IMR-90 (cell line): ENCODE data around the gene TINAGL1. TPM values are rescaled to one million over a fixed set of nuclear protein-coding genes. Genes with fewer than 3 reads are reported as not detected.

Experiments used
- ATAC-seq: fragments of 200-7000 bp; cut with Tn5 transposase; 2 replicates; pipeline ENCODE4 v1.9.1; 2020; ENCODE audit warnings: low read depth, mild to moderate bottlenecking, moderate library complexity
- BruUV-seq: library from RNA; stranded (reverse); fragments of 400-500 nt; replicated peaks from 2 replicates; lab custom pipeline; 2021; lab: Mats Ljungman, UMichigan
- CTCF ChIA-PET: fragments of 300-600 bp; formaldehyde crosslinking; extraction: SDS; loops from one replicate; lab custom pipeline; 2021; ENCODE audit warnings: antibody characterized with exemption; lab: Yijun Ruan, JAX
- POLR2A ChIA-PET: fragments of 300-600 bp; sonication (Branson Sonifier 250); formaldehyde crosslinking; loops from one replicate; lab custom pipeline; 2022; ENCODE audit warnings: antibody characterized with exemption; ENCODE audit not compliant: unreplicated experiment; lab: Charles Lee
- DNase-seq: peaks from one replicate; pipeline ENCODE4 v3.0.0; 2013
- H2AFZ ChIP-seq: replicated peaks from 2 replicates; pipeline ENCODE3; 2013; ENCODE audit warnings: low read length, mild to moderate bottlenecking; ENCODE audit not compliant: poor library complexity
- H2AK5ac ChIP-seq: 2 replicates; pipeline ENCODE4 v1.6.1; 2013; ENCODE audit warnings: low read depth, low read length, inconsistent platforms
- H2AK9ac ChIP-seq: replicated peaks from 2 replicates; pipeline ENCODE3; 2013; ENCODE audit warnings: mild to moderate bottlenecking, low read depth, low read length, moderate library complexity; ENCODE audit not compliant: poor library complexity
- H2BK120ac ChIP-seq: 2 replicates; pipeline ENCODE4 v1.6.1; 2013; ENCODE audit warnings: low read depth, low read length, inconsistent platforms
- H2BK15ac ChIP-seq: 3 replicates; pipeline ENCODE4 v1.6.1; 2013; ENCODE audit warnings: low read depth, low read length, inconsistent platforms
- H2BK20ac ChIP-seq: 2 replicates; pipeline ENCODE4 v1.6.1; 2013; ENCODE audit warnings: low read depth, mild to moderate bottlenecking, inconsistent platforms, low read length, moderate library complexity
- H2BK5ac ChIP-seq: 2 replicates; pipeline ENCODE4 v1.6.1; 2013; ENCODE audit warnings: mild to moderate bottlenecking, low read depth, low read length, inconsistent platforms; ENCODE audit not compliant: poor library complexity, severe bottlenecking
- H3K14ac ChIP-seq: replicated peaks from 2 replicates; pipeline ENCODE4 v1.6.1; 2013; ENCODE audit warnings: low read depth, low read length, inconsistent platforms
- H3K18ac ChIP-seq: 2 replicates; pipeline ENCODE4 v1.6.1; 2013; ENCODE audit warnings: low read depth, low read length, control low read depth
- H3K23ac ChIP-seq: 2 replicates; pipeline ENCODE4 v1.6.1; 2013; ENCODE audit warnings: low read depth, low read length, inconsistent platforms
- H3K27ac ChIP-seq: 2 replicates; pipeline ENCODE4 v1.5.1; 2013; ENCODE audit warnings: mild to moderate bottlenecking, control low read depth, low read length; ENCODE audit not compliant: insufficient read depth
- H3K27me3 ChIP-seq: 2 replicates; pipeline ENCODE4 v1.6.1; 2013; ENCODE audit warnings: low read length; ENCODE audit not compliant: control insufficient read depth, insufficient read depth
- H3K36me3 ChIP-seq: 2 replicates; pipeline ENCODE4 v1.6.1; 2013; ENCODE audit warnings: low read length, mixed read lengths; ENCODE audit not compliant: control insufficient read depth, insufficient read depth
- H3K4ac ChIP-seq: 2 replicates; pipeline ENCODE4 v1.6.1; 2013; ENCODE audit warnings: low read depth, low read length, inconsistent platforms
- H3K4me1 ChIP-seq: 2 replicates; pipeline ENCODE4 v1.6.1; 2013; ENCODE audit warnings: low read length, mixed read lengths; ENCODE audit not compliant: control insufficient read depth, insufficient read depth
- H3K4me2 ChIP-seq: 2 replicates; pipeline ENCODE4 v1.6.1; 2013; ENCODE audit warnings: low read depth, mild to moderate bottlenecking, control low read depth, low read length, moderate library complexity
- H3K4me3 ChIP-seq: 2 replicates; pipeline ENCODE4 v1.5.1; 2013; ENCODE audit warnings: low read depth, mild to moderate bottlenecking, control low read depth, low read length, moderate library complexity; ENCODE audit not compliant: insufficient read depth
- H3K56ac ChIP-seq: 2 replicates; pipeline ENCODE4 v1.6.1; 2013; ENCODE audit warnings: low read length, inconsistent platforms; ENCODE audit not compliant: insufficient read depth; ENCODE audit errors: extremely low read depth
- H3K79me1 ChIP-seq, 2 experiments: 2 replicates each; pipeline ENCODE4 v1.6.1; 2013; ENCODE audit warnings: low read length in 2 of 2, inconsistent platforms in 1 of 2, low read depth in 1 of 2
- H3K9ac ChIP-seq: 2 replicates; pipeline ENCODE4 v1.6.1; 2013; ENCODE audit warnings: low read depth, low read length, control low read depth
- H3K9me1 ChIP-seq: 2 replicates; pipeline ENCODE4 v1.6.1; 2013; ENCODE audit warnings: low read length, inconsistent platforms; ENCODE audit not compliant: insufficient read depth
- H3K9me3 ChIP-seq: 2 replicates; pipeline ENCODE4 v1.6.1; 2013; ENCODE audit warnings: low read length; ENCODE audit not compliant: control insufficient read depth, insufficient read depth
- H4K20me1 ChIP-seq: 2 replicates; pipeline ENCODE4 v1.6.1; 2013; ENCODE audit warnings: low read length, inconsistent platforms; ENCODE audit not compliant: insufficient read depth
- H4K5ac ChIP-seq: 2 replicates; pipeline ENCODE4 v1.6.1; 2013; ENCODE audit warnings: mild to moderate bottlenecking, low read depth, low read length, control low read depth
- H4K8ac ChIP-seq, 2 experiments: 2 replicates each; pipeline ENCODE4 v1.6.1; 2013; ENCODE audit warnings: low read depth in 2 of 2, low read length in 2 of 2, control low read depth in 1 of 2, inconsistent platforms in 1 of 2
- H4K91ac ChIP-seq: 2 replicates; pipeline ENCODE4 v1.6.1; 2013; ENCODE audit warnings: low read depth, low read length, inconsistent platforms; ENCODE audit not compliant: insufficient read depth
- BHLHE40 ChIP-seq: fragments of 150-350 bp; IDR thresholded peaks from 2 replicates; pipeline ENCODE4 v1.6.1; 2016; ENCODE audit warnings: mild to moderate bottlenecking, low read depth, low read length
- CEBPB ChIP-seq: IDR thresholded peaks from 2 replicates; pipeline ENCODE4 v1.6.1; 2012; ENCODE audit warnings: low read depth, low read length, improper control_type of control experiment
- CHD1 ChIP-seq: IDR thresholded peaks from 2 replicates; pipeline ENCODE4 v1.6.1; 2012; ENCODE audit warnings: low read depth, low read length, improper control_type of control experiment
- CTCF ChIP-seq: conservative IDR thresholded peaks from 2 replicates; pipeline ENCODE4 v1.5.1; 2012; ENCODE audit warnings: mild to moderate bottlenecking, low read depth, low read length, improper control_type of control experiment
- FOS ChIP-seq: fragments of 150-350 bp; IDR thresholded peaks from 2 replicates; pipeline ENCODE4 v1.6.1; 2016; ENCODE audit warnings: low read depth, low read length
- MAZ ChIP-seq: IDR thresholded peaks from 2 replicates; pipeline ENCODE4 v1.6.1; 2012; ENCODE audit warnings: low read depth, mild to moderate bottlenecking, low read length, improper control_type of control experiment, moderate library complexity, borderline replicate concordance
- MXI1 ChIP-seq: IDR thresholded peaks from 2 replicates; pipeline ENCODE4 v1.6.1; 2012; ENCODE audit warnings: low read depth, mild to moderate bottlenecking, low read length, moderate library complexity, borderline replicate concordance
- NFE2L2 ChIP-seq: fragments of 150-350 bp; IDR thresholded peaks from 2 replicates; pipeline ENCODE4 v1.6.1; 2016; ENCODE audit warnings: low read depth, mild to moderate bottlenecking, low read length
- POLR2A ChIP-seq: IDR thresholded peaks from 2 replicates; pipeline ENCODE4 v1.6.1; 2012; ENCODE audit warnings: mild to moderate bottlenecking, low read depth, low read length
- RAD21 ChIP-seq: IDR thresholded peaks from 2 replicates; pipeline ENCODE4 v1.6.1; 2012; ENCODE audit warnings: low read length, improper control_type of control experiment
- RFX5 ChIP-seq: IDR thresholded peaks from 2 replicates; pipeline ENCODE4 v1.8.0; 2012; ENCODE audit warnings: low read depth, mild to moderate bottlenecking, low read length, moderate library complexity
- SMC3 ChIP-seq: fragments of 150-350 bp; IDR thresholded peaks from 2 replicates; pipeline ENCODE4 v1.6.1; 2016; ENCODE audit warnings: low read depth, mild to moderate bottlenecking, antibody characterized with exemption, low read length, moderate library complexity
- USF2 ChIP-seq: fragments of 150-350 bp; IDR thresholded peaks from 2 replicates; pipeline ENCODE4 v1.6.1; 2017; ENCODE audit warnings: mild to moderate bottlenecking, antibody characterized with exemption, low read length, low read depth
- WGBS, 2 experiments: methylation state at CpG; one replicate each; pipeline versions ENCODE4 v1.1.5 to v1.1.7; 2013; ENCODE audit warnings: missing lambda C conversion rate in 2 of 2; ENCODE audit not compliant: insufficient read length in 1 of 2; ENCODE audit errors: extremely low coverage in 2 of 2; 5-methylcytosine and 5-hydroxymethylcytosine counted together
- dilution Hi-C: fragments of 300-500 bp; cut with HindIII; formaldehyde crosslinking; loops from one replicate; pipeline ENCODE4 v1.14.3; 2018; ENCODE audit warnings: low sequenced_read_pairs; ENCODE audit not compliant: unreplicated experiment
- in situ Hi-C: fragments of 300-500 bp; cut with MboI; formaldehyde crosslinking; loops from 3 replicates; pipeline ENCODE4 v1.14.3; 2019; ENCODE audit warnings: low sequenced_read_pairs, inconsistent platforms, mixed read lengths
- intact Hi-C: fragments of 100-400 bp; cut with micrococcal nuclease; formaldehyde crosslinking; loops from 2 replicates; pipeline ENCODE4 v1.10.0; 2022
- polyA plus RNA-seq, 3 experiments: library from polyadenylated mRNA; depleted of rRNA; stranded (reverse); fragments of >200 nt; gene quantifications; 2 replicates each; pipeline ENCODE4 v1.2.3, GENCODE V29; 2012; ENCODE audit warnings: low replicate concordance in 1 of 3
- total RNA-seq: library from RNA; depleted of rRNA; stranded (reverse); fragments of >200 nt; gene quantifications from 2 replicates; pipeline ENCODE4 v1.2.3, GENCODE V29; 2012
- TF ChIP-seq, protein P1 (sequence below): fragments of 150-350 bp; IDR thresholded peaks from 2 replicates; pipeline ENCODE4 v1.6.1; 2016; ENCODE audit warnings: low read depth, mild to moderate bottlenecking, low read length, moderate library complexity, borderline replicate concordance

Gene TINAGL1
- total and polyA plus RNA-seq, 2 of the 4 experiments (the other 2 are of a cell fraction), result 0.54 to 1.5 TPM

GRCh38 chr1:31581821-31582810 lies 5.8 kb downstream of the TINAGL1 start:
- Histone ChIP-seq H3K9ac (no peak overlapping the region), H4K91ac (no peak overlapping the region), H3K18ac (no peak overlapping the region), H4K8ac (no peak overlapping the region), H3K4me2 (no peak overlapping the region), H2BK120ac (no peak overlapping the region), H3K27ac (no peak overlapping the region), H3K4me1 (peaks cover 22% of the 10 kb centered on the region; the same call in 1 of the 2 replicates), H2BK5ac (no peak overlapping the region), H3K4me3 (no peak overlapping the region), H3K4ac (no peak overlapping the region), H3K79me1 (no peaks in the 10 kb centered on the region), H4K5ac (no peak overlapping the region), H3K56ac (no peak overlapping the region), H2AK9ac (no peak overlapping the region), H4K20me1 (no peaks in the 10 kb centered on the region; the same call in 1 of the 2 replicates), H3K36me3 (no peaks in the 10 kb centered on the region), H3K9me3 (no peaks in the 10 kb centered on the region), H2BK15ac (no peak overlapping the region), H2BK20ac (no peak overlapping the region), H2AK5ac (no peak overlapping the region), H3K9me1 (peaks cover 6% of the 10 kb centered on the region; the same call in 1 of the 2 replicates), H3K27me3 (peaks cover 7% of the 10 kb centered on the region), H3K14ac (0 out of 2 replicates have a peak overlapping the region, but pooled peaks have one; percentile 2), H3K23ac (no peak overlapping the region), H2AFZ (no peak overlapping the region)
- DNase-seq, result no peak
- in situ Hi-C loops (no loop called here), intact Hi-C loops (no loop called here), dilution Hi-C loops (no loop called here)
- no peak for ATAC-seq
- CTCF ChIA-PET, result no interaction called here
- no TSS peak for BruUV-seq
- WGBS, 2 experiments, result 74% methylated on average over 6 of the region's 12 CpGs; no CpG with 5 or more reads in 1 of the 2 experiments
- POLR2A ChIA-PET, result no interaction called here
- TF ChIP-seq BHLHE40 (no peak), RFX5 (no peak), MXI1 (no peak), CHD1 (no peak), FOS (no peak), SMC3 (no peak), RAD21 (no peak), POLR2A (no peak), CTCF (no peak), USF2 (no peak), MAZ (no peak), NFE2L2 (no peak), CEBPB (no peak)
- TF ChIP-seq, protein P1, sequence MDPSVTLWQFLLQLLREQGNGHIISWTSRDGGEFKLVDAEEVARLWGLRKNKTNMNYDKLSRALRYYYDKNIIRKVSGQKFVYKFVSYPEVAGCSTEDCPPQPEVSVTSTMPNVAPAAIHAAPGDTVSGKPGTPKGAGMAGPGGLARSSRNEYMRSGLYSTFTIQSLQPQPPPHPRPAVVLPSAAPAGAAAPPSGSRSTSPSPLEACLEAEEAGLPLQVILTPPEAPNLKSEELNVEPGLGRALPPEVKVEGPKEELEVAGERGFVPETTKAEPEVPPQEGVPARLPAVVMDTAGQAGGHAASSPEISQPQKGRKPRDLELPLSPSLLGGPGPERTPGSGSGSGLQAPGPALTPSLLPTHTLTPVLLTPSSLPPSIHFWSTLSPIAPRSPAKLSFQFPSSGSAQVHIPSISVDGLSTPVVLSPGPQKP, result no peak
